Astrocyte of the cerebellum (primary cell): Measurements from ENCODE around the gene C10orf90.
A peak's percentile ranks its signal among the peaks of the same experiment; 100 is the strongest.

Source experiments
- DNase-seq: peaks from one replicate; pipeline ENCODE4 v3.0.0-alpha.2; 2011; ENCODE audit warnings: low read depth
- H3K4me3 ChIP-seq: 2 replicates; pipeline ENCODE4 v1.5.1; 2011; ENCODE audit warnings: mild to moderate bottlenecking, low read depth, low read length, moderate library complexity
- in situ Hi-C: cut with HindIII; loops from 2 replicates; pipeline ENCODE4 v1.10.0; 2017; ENCODE audit warnings: low sequenced_read_pairs
- TF ChIP-seq, protein P1 (sequence below): IDR thresholded peaks from 2 replicates; pipeline ENCODE4 v1.5.1; 2012; ENCODE audit warnings: low read length, low read depth, moderate library complexity, mild to moderate bottlenecking; ENCODE audit errors: missing control alignments

The C10orf90 gene

DNA sequence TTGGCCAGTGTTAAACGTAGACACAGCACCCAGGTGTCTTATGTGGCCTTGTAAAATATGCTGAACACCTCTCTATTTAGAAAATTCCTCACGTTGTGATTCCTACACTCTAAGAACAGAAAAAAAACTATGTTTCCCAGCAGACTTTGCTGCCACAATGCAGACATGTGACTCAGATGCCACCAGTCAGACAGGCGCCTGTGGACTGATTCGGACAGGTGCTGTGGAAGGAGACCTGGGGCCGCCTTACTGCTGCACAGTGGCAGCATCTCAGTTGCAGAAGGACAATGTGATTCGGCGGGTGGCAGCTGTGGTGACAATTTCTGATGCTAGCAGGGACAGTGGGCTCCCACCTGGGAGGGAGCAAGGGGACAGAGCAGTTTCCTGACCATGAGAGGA, 88.8 kb downstream of the C10orf90 start:
- DNase-seq = no peak
- H3K4me3 ChIP-seq = no peak overlapping the region
- in situ Hi-C loops = no loop called here
- TF ChIP-seq, protein P1, sequence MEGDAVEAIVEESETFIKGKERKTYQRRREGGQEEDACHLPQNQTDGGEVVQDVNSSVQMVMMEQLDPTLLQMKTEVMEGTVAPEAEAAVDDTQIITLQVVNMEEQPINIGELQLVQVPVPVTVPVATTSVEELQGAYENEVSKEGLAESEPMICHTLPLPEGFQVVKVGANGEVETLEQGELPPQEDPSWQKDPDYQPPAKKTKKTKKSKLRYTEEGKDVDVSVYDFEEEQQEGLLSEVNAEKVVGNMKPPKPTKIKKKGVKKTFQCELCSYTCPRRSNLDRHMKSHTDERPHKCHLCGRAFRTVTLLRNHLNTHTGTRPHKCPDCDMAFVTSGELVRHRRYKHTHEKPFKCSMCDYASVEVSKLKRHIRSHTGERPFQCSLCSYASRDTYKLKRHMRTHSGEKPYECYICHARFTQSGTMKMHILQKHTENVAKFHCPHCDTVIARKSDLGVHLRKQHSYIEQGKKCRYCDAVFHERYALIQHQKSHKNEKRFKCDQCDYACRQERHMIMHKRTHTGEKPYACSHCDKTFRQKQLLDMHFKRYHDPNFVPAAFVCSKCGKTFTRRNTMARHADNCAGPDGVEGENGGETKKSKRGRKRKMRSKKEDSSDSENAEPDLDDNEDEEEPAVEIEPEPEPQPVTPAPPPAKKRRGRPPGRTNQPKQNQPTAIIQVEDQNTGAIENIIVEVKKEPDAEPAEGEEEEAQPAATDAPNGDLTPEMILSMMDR = no peak

DNA sequence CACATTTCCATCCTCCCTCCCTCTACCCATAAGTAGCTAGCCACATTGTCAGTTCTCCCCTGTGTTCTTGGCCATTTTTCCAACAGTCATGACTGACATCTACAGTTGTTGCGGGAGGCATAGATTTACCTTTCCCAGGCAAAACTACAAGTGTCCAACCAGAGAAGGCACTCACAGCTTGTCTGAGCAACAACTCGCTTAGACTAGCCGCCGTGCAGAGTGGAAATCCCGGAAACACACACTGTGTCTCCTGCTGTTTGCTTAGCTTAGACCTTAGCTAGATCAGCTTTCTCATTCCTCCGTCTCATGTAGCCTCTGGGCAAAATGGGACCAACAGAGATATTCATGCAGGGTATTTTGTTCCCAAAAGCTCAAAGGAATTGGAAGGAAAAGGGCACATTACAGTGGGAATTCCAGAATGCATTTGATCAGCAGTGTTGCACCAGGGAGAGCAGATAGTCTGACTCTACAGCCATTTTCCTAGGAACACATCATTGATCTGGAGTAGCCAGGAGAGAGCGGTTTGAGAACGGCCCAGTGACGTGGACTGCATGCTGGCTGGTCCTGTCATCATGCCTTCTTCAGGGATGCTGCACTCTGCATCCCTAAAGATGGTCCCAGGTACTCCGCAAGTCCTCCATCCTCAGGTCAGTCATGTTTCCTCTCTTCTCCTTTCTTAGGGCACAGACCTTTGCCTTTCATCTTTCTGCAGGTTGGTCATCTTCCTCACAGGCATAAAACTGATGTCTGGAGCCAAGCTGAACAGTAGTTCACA, 89.4 kb downstream of the C10orf90 start:
- no peak overlapping the region for H3K4me3 ChIP-seq
- TF ChIP-seq, protein P1 = no peak
- in situ Hi-C loops = no loop called here

DNA sequence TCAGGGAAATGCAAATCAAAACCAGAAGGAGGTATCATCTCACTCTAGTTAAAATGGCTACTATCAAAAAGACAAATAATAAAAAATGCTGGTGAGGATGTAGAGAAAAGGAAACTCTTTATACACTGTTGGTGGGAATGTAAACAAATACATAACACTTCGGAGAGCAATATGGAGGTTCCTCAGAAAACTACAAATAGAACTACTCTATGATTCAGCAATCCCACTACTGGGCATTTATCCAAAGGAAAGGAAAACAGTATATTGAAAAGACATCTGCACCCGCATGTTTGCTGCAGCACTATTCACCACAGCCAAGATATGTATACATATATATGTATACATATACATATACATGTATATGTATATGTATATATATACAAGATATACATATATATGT, 94.2 kb downstream of the C10orf90 start:
- TF ChIP-seq, protein P1 = no peak
- DNase-seq = peak; percentile 47
- H3K4me3 ChIP-seq = no peak overlapping the region
- in situ Hi-C loops = no loop called here

More for the DNA sequence above, 89.4 kb downstream of the C10orf90 start:
- no peak for DNase-seq

DNA sequence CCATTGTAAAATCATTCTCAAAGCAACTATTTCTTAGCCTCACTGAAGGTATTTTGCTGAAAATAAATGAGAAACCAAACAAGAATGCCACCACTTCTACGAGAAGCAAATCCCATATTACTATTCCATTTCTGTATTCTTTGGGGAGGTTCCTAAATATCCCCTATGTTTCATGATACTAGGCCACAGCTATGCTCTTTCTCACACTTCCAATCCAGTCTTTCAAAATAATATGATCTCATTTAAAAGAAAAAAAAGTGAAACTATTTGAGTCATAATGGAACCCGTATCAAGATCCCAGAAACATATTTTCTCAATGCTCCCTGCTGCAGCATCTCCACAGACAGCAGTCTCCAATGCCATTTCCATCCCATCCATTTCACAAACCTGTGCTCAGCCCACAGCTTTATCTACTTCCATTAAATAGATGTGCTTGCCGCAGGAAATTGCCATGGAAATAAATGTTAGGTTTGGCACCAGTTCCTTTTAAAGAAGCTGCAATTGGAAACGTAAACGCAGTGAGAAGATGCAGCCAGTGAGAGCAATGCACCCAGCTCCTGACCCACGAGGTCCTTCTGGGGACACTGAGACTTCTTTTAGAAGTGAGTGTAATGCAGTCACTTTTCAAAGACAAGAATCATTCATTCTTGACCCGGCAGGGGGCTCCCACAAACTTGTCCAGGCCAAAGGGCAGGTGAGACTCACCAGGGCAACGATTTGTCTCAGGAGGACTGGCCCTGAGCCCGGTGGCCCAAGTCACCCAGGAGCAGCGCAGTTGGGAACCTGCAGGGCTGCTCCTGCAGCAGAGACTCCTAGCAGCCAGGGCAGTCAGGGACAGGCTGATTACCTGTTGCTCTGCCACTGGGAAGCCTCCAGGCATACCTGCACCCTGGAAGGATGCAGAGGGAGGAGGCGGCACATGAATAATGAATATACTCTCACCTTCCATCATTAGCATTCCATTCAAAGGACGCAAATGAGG, 99.6 kb downstream of the C10orf90 start:
- no peak for DNase-seq
- in situ Hi-C loops = no loop called here
- no peak overlapping the region for H3K4me3 ChIP-seq
- TF ChIP-seq, protein P1 = no peak

DNA sequence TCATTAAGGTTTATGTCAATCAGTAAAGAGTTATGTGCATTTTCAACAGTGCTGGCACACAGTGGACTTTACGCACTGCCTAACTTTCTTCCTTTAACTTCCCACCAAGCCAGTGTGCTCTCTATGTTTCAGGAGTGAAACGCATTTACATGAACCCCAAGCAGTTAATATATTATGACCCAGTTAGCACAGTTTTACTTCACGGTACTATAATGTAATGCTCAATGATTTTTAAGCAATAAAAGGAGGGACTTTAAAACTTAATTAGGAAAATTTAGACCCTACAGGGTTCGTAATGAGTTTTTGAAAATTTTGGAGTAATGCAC, 100.3 kb downstream of the C10orf90 start:
- no peak overlapping the region for H3K4me3 ChIP-seq
- TF ChIP-seq, protein P1 = no peak
- in situ Hi-C loops = no loop called here
- DNase-seq = no peak

DNA sequence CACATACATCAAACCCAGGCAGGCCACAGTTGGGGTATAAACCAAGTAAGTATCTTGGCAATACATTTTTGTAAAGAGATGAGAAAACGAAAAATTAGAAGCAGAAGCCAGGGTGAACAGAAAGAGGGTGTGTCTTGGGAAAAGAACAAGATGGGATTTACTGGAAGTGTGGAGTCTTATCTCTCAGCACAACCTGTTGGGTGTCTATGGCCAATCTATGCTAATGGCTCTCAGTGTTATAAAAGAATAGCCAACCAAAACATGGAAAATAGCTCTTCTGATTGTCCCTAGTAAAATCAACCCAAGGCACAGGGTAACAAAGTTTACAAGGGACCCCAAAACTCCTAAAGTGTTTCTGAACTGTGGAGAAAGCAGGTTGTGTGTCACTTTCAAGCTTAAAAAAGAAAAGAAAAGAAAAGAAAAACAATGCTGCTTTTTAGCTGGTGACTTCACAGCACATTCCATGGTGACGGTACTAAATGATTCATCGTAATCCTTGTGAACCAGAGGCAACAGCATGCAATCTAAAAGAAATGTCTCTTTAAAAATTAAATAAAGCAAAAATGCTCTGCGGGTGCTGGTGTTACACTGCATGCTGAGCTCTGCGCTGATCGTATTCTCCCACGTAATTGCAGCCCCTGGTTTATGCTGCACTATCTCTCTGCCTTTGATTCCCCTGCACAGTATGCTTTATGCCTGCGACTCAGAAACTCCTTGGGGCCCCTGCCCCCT, 100.8 kb downstream of the C10orf90 start:
- peak; percentile 76 for DNase-seq
- H3K4me3 ChIP-seq = no peak overlapping the region
- in situ Hi-C loops = no loop called here
- TF ChIP-seq, protein P1 = no peak
